Gastroesophageal sphincter (tissue), 4 donors: ENCODE data around the gene RAI1. TPM values are rescaled to one million over a fixed set of nuclear protein-coding genes. Genes with fewer than 3 reads are reported as not detected.
"Not testable (repeated sequence)": the region's sequence is repeated elsewhere in the genome, so short reads cannot be mapped to it uniquely, and the experiment has no call there.

Experiments
- ATAC-seq: fragments of 150-250 bp; one replicate; pipeline ENCODE4 v1.9.1; 2016; ENCODE audit warnings: mild to moderate bottlenecking, moderate library complexity
- H3K27ac ChIP-seq, 4 donors: fragments of 200-600 bp; sonication (generic) in 3 of 4; 1 replicate in 3 of 4; 2 replicates in 1 of 4; pipeline ENCODE4 v1.5.1; 2016 to 2019
- H3K27me3 ChIP-seq: fragments of 200-600 bp; sonication (generic); one replicate; pipeline ENCODE4 v1.5.1; 2019
- H3K36me3 ChIP-seq, 2 donors: fragments of 200-600 bp; sonication (generic); one replicate each; pipeline ENCODE4 v1.5.1; 2019; ENCODE audit warnings: control low read depth in 1 of 2
- H3K4me1 ChIP-seq, 3 donors: fragments of 200-600 bp; sonication (generic); 1 replicate in 2 of 3; 2 replicates in 1 of 3; pipeline ENCODE4 v1.5.1; 2016 to 2019; ENCODE audit warnings: control low read depth in 2 of 3
- H3K4me3 ChIP-seq, 2 donors: fragments of 200-600 bp; sonication (generic); one replicate each; pipeline ENCODE4 v1.5.1; 2019; ENCODE audit warnings: mild to moderate bottlenecking in 1 of 2, moderate library complexity in 1 of 2
- H3K9me3 ChIP-seq, 3 donors: fragments of 200-600 bp; sonication (generic); one replicate each; pipeline ENCODE4 v1.5.1; 2017 to 2019; ENCODE audit warnings: control low read depth in 2 of 3
- CTCF ChIP-seq, 4 experiments: fragments of 200-600 bp in 2 of 4; fragments of 450-650 bp in 2 of 4; sonication (generic) in 1 of 4; IDR thresholded peaks; one replicate each; pipeline ENCODE4 v1.5.1; 2017 to 2019; ENCODE audit warnings: antibody characterized with exemption in 4 of 4, mild to moderate bottlenecking in 2 of 4, moderate library complexity in 2 of 4
- EP300 ChIP-seq: sonication (generic); formaldehyde crosslinking; IDR thresholded peaks from one replicate; pipeline ENCODE4 v1.6.1; 2017; ENCODE audit warnings: antibody characterized with exemption, mild to moderate bottlenecking
- POLR2A ChIP-seq, 2 donors: fragments of 450-650 bp; IDR thresholded peaks; one replicate each; pipeline ENCODE4 v1.6.1; 2017; ENCODE audit warnings: antibody characterized with exemption in 2 of 2, mild to moderate bottlenecking in 2 of 2, moderate library complexity in 1 of 2
- POLR2AphosphoS5 ChIP-seq: sonication (generic); formaldehyde crosslinking; IDR thresholded peaks from one replicate; pipeline ENCODE4 v1.6.1; 2017; ENCODE audit warnings: antibody characterized with exemption
- WGBS, 2 donors: methylation state at CpG; one replicate each; pipeline ENCODE4 v1.1.5; 2018; ENCODE audit warnings: low coverage in 1 of 2; 5-methylcytosine and 5-hydroxymethylcytosine counted together
- total RNA-seq, 4 donors: library from RNA; depleted of rRNA; stranded (reverse); fragments of >200 nt; gene quantifications; one replicate each; pipeline ENCODE4 v1.1.0, GENCODE V29; 2016

Gene RAI1
- total RNA-seq = 10 to 100 TPM; 15.9 to 39.7 (median 28.3) TPM

GRCh38 chr17:17681187-17681743 lies at the start of gene RAI1:
RAI1 (plus strand) TSS chr17:17681458; CDS start chr17:17792949, 111,491 bp downstream.
- peaks cover 0 to 47% (median 26%) of the 10 kb centered on the region in 3 donors for H3K4me1 ChIP-seq
- TF ChIP-seq CTCF (IDR thresholded peaks at IDR 0.05) (peak in 3 of 4 experiments; percentile 85 to 99 (median 98)), POLR2AphosphoS5 (peak; percentile 75), POLR2A (IDR thresholded peaks at IDR 0.05) (peak; percentile 61 to 69), EP300 (no peak)
- no peaks in the 10 kb centered on the region for H3K27me3 ChIP-seq
- ATAC-seq = peak; percentile 83
- H3K9me3 ChIP-seq = no peaks in the 10 kb centered on the region
- peak within 1 kb of the TSS; percentile 75 to 88 for H3K4me3 ChIP-seq
- WGBS, 2 donors = no CpG with 5 or more reads among the region's 84 CpGs
- peak within 1 kb of the TSS; percentile 88 to 99 (median 94) for H3K27ac ChIP-seq
- no peaks in the 10 kb centered on the region for H3K36me3 ChIP-seq

- H3K36me3 ChIP-seq, H3K9me3 ChIP-seq, H3K4me3 ChIP-seq, H3K27ac ChIP-seq, ATAC-seq: not testable (repeated sequence)
- Histone ChIP-seq H3K27me3 (peaks cover 43% of the 10 kb centered on the region), H3K4me1 (peaks cover 0 to 10% (median 0%) of the 10 kb centered on the region in 3 donors)
- WGBS, 2 donors = 64 to 75% methylated on average over 4 of the region's 5 CpGs
These were observed 48.6 kb upstream of the RAI1 start for GRCh38 chr17:17632690-17633089.

GRCh38 chr17:17633310-17633709 lies 47.9 kb upstream of the RAI1 start:
- Histone ChIP-seq H3K27me3 (peaks cover 40% of the 10 kb centered on the region), H3K27ac (no peak overlapping the region), H3K4me1 (peaks cover 0 to 10% (median 0%) of the 10 kb centered on the region in 3 donors), H3K9me3 (no peaks in the 10 kb centered on the region), H3K36me3 (no peaks in the 10 kb centered on the region), H3K4me3 (no peak overlapping the region)
- WGBS, 2 donors = 60% methylated on average over 1 of the region's 6 CpGs; no CpG with 5 or more reads in 1 of the 2 donors
- TF ChIP-seq POLR2AphosphoS5 = no peak
- no peak for TF ChIP-seq EP300
- TF ChIP-seq POLR2A (IDR thresholded peaks at IDR 0.05) = no peak
- TF ChIP-seq CTCF (IDR thresholded peaks at IDR 0.05) = no peak
- ATAC-seq = no peak

- Histone ChIP-seq H3K36me3 (no peaks in the 10 kb centered on the region), H3K4me3 (no peak overlapping the region), H3K27ac (no peak overlapping the region), H3K4me1 (peaks cover 0 to 10% (median 0%) of the 10 kb centered on the region in 3 donors), H3K27me3 (peaks cover 40% of the 10 kb centered on the region), H3K9me3 (no peaks in the 10 kb centered on the region)
- WGBS, 2 donors = 89 to 100% methylated on average over 4 of the region's 5 CpGs
- no peak for ATAC-seq
- TF ChIP-seq EP300 = no peak
- no peak for TF ChIP-seq POLR2AphosphoS5
These were observed 46.1 kb upstream of the RAI1 start for GRCh38 chr17:17635126-17635525.

GRCh38 chr17:17635537-17636271 lies 45.6 kb upstream of the RAI1 start:
- H3K36me3 ChIP-seq, H3K9me3 ChIP-seq, ATAC-seq, H3K4me3 ChIP-seq, H3K27ac ChIP-seq: not testable (repeated sequence)
- 68 to 81% methylated on average over 3 to 7 of the region's 15 CpGs for WGBS, 2 donors
- peaks cover 0 to 10% (median 0%) of the 10 kb centered on the region in 3 donors for H3K4me1 ChIP-seq
- peaks cover 40% of the 10 kb centered on the region for H3K27me3 ChIP-seq

GRCh38 chr17:17636272-17636885 lies 44.9 kb upstream of the RAI1 start:
- peaks cover 35% of the 10 kb centered on the region for H3K27me3 ChIP-seq
- WGBS, 2 donors = 18 to 29% methylated on average over 5 of the region's 5 CpGs
- H3K4me1 ChIP-seq = peaks cover 0 to 10% (median 0%) of the 10 kb centered on the region in 3 donors
- TF ChIP-seq EP300 = no peak
- TF ChIP-seq POLR2A (IDR thresholded peaks at IDR 0.05) = no peak
- no peak for TF ChIP-seq POLR2AphosphoS5
- no peak for TF ChIP-seq CTCF (IDR thresholded peaks at IDR 0.05)
- no peaks in the 10 kb centered on the region for H3K36me3 ChIP-seq
- ATAC-seq = no peak
- no peak overlapping the region for H3K27ac ChIP-seq
- H3K9me3 ChIP-seq = no peaks in the 10 kb centered on the region
- no peak overlapping the region for H3K4me3 ChIP-seq
